OCI-LY7 (cell line): ENCODE data around the gene LSM8. TPM values are rescaled to one million over a fixed set of nuclear protein-coding genes. Genes with fewer than 3 reads are reported as not detected.

Experiments used
- BruUV-seq: library from RNA; stranded (reverse); fragments of 400-500 nt; replicated peaks from 2 replicates; lab custom pipeline; 2021; lab: Mats Ljungman, UMichigan
- CTCF ChIA-PET: fragments of 300-600 bp; sonication (Branson Sonifier 250); formaldehyde crosslinking; loops from one replicate; lab custom pipeline; 2022; ENCODE audit warnings: antibody characterized with exemption; ENCODE audit not compliant: unreplicated experiment; lab: Charles Lee
- POLR2A ChIA-PET: fragments of 300-600 bp; sonication (Branson Sonifier 250); formaldehyde crosslinking; loops from one replicate; lab custom pipeline; 2022; ENCODE audit warnings: antibody characterized with exemption; lab: Charles Lee
- DNase-seq: peaks from one replicate; pipeline ENCODE4 v3.0.0-alpha.2; 2015; ENCODE audit warnings: low spot score
- H2AFZ ChIP-seq: fragments of 200-600 bp; sonication (generic), shearing (Covaris generic); 2 replicates; pipeline ENCODE4 v1.6.1; 2014; ENCODE audit warnings: mild to moderate bottlenecking, antibody characterized with exemption, low read length, moderate library complexity
- H3K27ac ChIP-seq: fragments of 200-600 bp; sonication (generic); 2 replicates; pipeline ENCODE4 v1.5.1; 2014; ENCODE audit warnings: mixed run types, low read depth, mild to moderate bottlenecking, moderate library complexity, low read length, inconsistent platforms; ENCODE audit not compliant: poor library complexity, severe bottlenecking
- H3K36me3 ChIP-seq: fragments of 200-600 bp; sonication (generic); 2 replicates; pipeline ENCODE4 v1.6.1; 2014; ENCODE audit warnings: mild to moderate bottlenecking, antibody characterized with exemption, low read length, moderate library complexity, mixed read lengths; ENCODE audit not compliant: insufficient read depth
- H3K4me1 ChIP-seq: fragments of 200-600 bp; sonication (generic); 2 replicates; pipeline ENCODE4 v1.5.1; 2014; ENCODE audit warnings: mild to moderate bottlenecking, low read length; ENCODE audit not compliant: insufficient read depth, poor library complexity, severe bottlenecking
- H3K4me2 ChIP-seq: fragments of 200-600 bp; sonication (generic); 2 replicates; pipeline ENCODE4 v1.6.1; 2014; ENCODE audit warnings: mild to moderate bottlenecking, low read length
- H3K4me3 ChIP-seq: fragments of 200-600 bp; sonication (generic); 2 replicates; pipeline ENCODE4 v1.5.1; 2014; ENCODE audit warnings: mild to moderate bottlenecking, low read depth, low read length; ENCODE audit not compliant: poor library complexity, severe bottlenecking
- H3K79me2 ChIP-seq: fragments of 200-600 bp; sonication (generic); 2 replicates; pipeline ENCODE4 v1.6.1; 2016; ENCODE audit warnings: low read depth, mild to moderate bottlenecking, low read length, moderate library complexity, mixed read lengths; ENCODE audit not compliant: insufficient read depth
- H3K9me2 ChIP-seq: fragments of 200-600 bp; sonication (generic); 2 replicates; pipeline ENCODE4 v1.6.1; 2016; ENCODE audit warnings: mild to moderate bottlenecking, low read length, mixed read lengths; ENCODE audit not compliant: insufficient read depth
- H3K9me3 ChIP-seq: fragments of 200-600 bp; sonication (generic); 2 replicates; pipeline ENCODE4 v1.6.1; 2014; ENCODE audit warnings: mild to moderate bottlenecking, mixed run types, low read length, mixed read lengths
- H4K20me1 ChIP-seq: fragments of 200-600 bp; sonication (generic); 2 replicates; pipeline ENCODE4 v1.6.1; 2014; ENCODE audit warnings: mild to moderate bottlenecking, antibody characterized with exemption, low read length, moderate library complexity, mixed read lengths; ENCODE audit not compliant: insufficient read depth
- CTCF ChIP-seq: fragments of 200-600 bp; sonication (generic); conservative IDR thresholded peaks from 2 replicates; pipeline ENCODE4 v1.5.1; 2014; ENCODE audit warnings: mild to moderate bottlenecking, antibody characterized with exemption, low read length, moderate library complexity, mixed read lengths
- EZH2phosphoT487 ChIP-seq: fragments of 200-600 bp; sonication (generic); IDR thresholded peaks from 2 replicates; pipeline ENCODE4 v1.6.1; 2018; ENCODE audit warnings: low read depth, borderline replicate concordance, mild to moderate bottlenecking, mixed run types, antibody characterized with exemption, low read length, moderate library complexity, mixed read lengths
- intact Hi-C: fragments of 100-400 bp; cut with micrococcal nuclease; formaldehyde crosslinking; loops from one replicate; pipeline ENCODE4 v1.10.0; 2022; ENCODE audit not compliant: unreplicated experiment
- total RNA-seq, 2 experiments: library from RNA; depleted of rRNA in 1 of 2; stranded (reverse); fragments of >200 nt in 1 of 2; shearing (Covaris generic) in 1 of 2; gene quantifications; 2 replicates each; pipeline ENCODE4 v1.2.3, GENCODE V29; 2014 to 2022

LSM8 gene
- total RNA-seq, 2 experiments from 2014 or later, result 80.7 to 105 TPM

GRCh38 chr7:118214051-118214832 is 30.3 kb downstream of the LSM8 start:
- intact Hi-C loops, result no loop called here
- DNase-seq, result peak; percentile 86
- Histone ChIP-seq H3K27ac (no peak overlapping the region), H3K4me3 (peak overlapping the region; percentile 66), H2AFZ (peak overlapping the region; percentile 94), H3K4me1 (peaks cover 4% of the 10 kb centered on the region), H3K79me2 (no peaks in the 10 kb centered on the region), H4K20me1 (no peaks in the 10 kb centered on the region), H3K9me2 (no peaks in the 10 kb centered on the region), H3K4me2 (peak overlapping the region; percentile 77), H3K9me3 (no peaks in the 10 kb centered on the region), H3K36me3 (no peaks in the 10 kb centered on the region)
- TF ChIP-seq CTCF (no peak), EZH2phosphoT487 (no peak)
- ChIA-PET POLR2A (interaction anchor here (0.6 to 0.7 kb wide), 4 partner anchors 7 to 54 kb away, joined by 3 to 5 read pairs (median 3); no protein-coding TSS in a partner anchor), CTCF (no interaction called here)
- BruUV-seq, result no TSS peak

DNA sequence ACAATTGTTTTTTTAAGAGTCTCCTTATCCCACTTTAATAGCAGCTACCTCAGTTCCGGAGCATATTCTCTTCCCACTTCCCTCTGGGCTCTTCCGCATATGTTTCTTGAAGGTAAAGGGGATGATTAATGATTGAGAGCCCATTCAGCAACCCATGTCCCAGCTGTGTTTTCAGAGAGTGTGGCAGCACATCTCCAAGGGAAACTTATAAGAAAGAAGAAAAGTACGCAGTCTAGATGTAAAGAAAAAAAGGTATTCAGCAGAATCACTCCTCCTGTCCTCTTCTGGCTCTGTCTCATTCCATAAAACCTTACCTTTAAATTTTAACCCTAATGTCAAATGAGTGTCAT is 30.8 kb downstream of the LSM8 start:
- no peak for DNase-seq
- TF ChIP-seq EZH2phosphoT487, result no peak
- no peak for TF ChIP-seq CTCF
- H3K9me2 ChIP-seq, result no peaks in the 10 kb centered on the region
- peak overlapping the region; percentile 66 for H3K4me3 ChIP-seq
- POLR2A ChIA-PET, result interaction anchor here (0.6 to 0.7 kb wide), 3 partner anchors 8 to 53 kb away, joined by 3 to 5 read pairs (median 3); no protein-coding TSS in a partner anchor
- no peak overlapping the region for H3K27ac ChIP-seq
- no peaks in the 10 kb centered on the region for H3K9me3 ChIP-seq
- CTCF ChIA-PET, result no interaction called here
- H2AFZ ChIP-seq, result peak overlapping the region; percentile 94
- intact Hi-C loops, result no loop called here
- no TSS peak for BruUV-seq
- peak overlapping the region; percentile 77 for H3K4me2 ChIP-seq
- peaks cover 4% of the 10 kb centered on the region for H3K4me1 ChIP-seq
- H3K36me3 ChIP-seq, result no peaks in the 10 kb centered on the region
- H4K20me1 ChIP-seq, result no peaks in the 10 kb centered on the region
- H3K79me2 ChIP-seq, result no peaks in the 10 kb centered on the region

- Histone ChIP-seq H3K4me1 (peaks cover 4% of the 10 kb centered on the region), H3K9me2 (no peaks in the 10 kb centered on the region), H2AFZ (no peak overlapping the region), H3K9me3 (no peaks in the 10 kb centered on the region), H3K79me2 (no peaks in the 10 kb centered on the region), H3K36me3 (no peaks in the 10 kb centered on the region), H4K20me1 (no peaks in the 10 kb centered on the region), H3K4me3 (no peak overlapping the region), H3K27ac (no peak overlapping the region), H3K4me2 (no peak overlapping the region)
- no peak for TF ChIP-seq EZH2phosphoT487
- TF ChIP-seq CTCF, result no peak
- ChIA-PET CTCF (no interaction called here), POLR2A (interaction anchor here (0.7 kb wide), 1 partner anchor 9 kb away, joined by 3 read pairs; no protein-coding TSS in a partner anchor)
- BruUV-seq, result no TSS peak
- intact Hi-C loops, result no loop called here
- no peak for DNase-seq
Measured at GRCh38 chr7:118217210-118217619, 33.3 kb downstream of the LSM8 start.
